K562 (cell line): Measurements from ENCODE around the gene CYB5B. TPM values are rescaled to one million over a fixed set of nuclear protein-coding genes. Genes with fewer than 3 reads are reported as not detected.

Source experiments
- ARID1B ChIP-seq: fragments of 450-650 bp; IDR thresholded peaks from 2 replicates; pipeline ENCODE4 v1.6.1; 2016; ENCODE audit warnings: antibody characterized with exemption, mild to moderate bottlenecking, inconsistent platforms
- CBFA2T2 ChIP-seq: fragments of 450-650 bp; conservative IDR thresholded peaks from 2 replicates; pipeline ENCODE4 v1.6.1; 2017; ENCODE audit warnings: mild to moderate bottlenecking
- CBFA2T3 ChIP-seq: fragments of 450-650 bp; IDR thresholded peaks from 2 replicates; pipeline ENCODE4 v1.6.1; 2017
- CTBP1 ChIP-seq: fragments of 450-650 bp; IDR thresholded peaks from 2 replicates; pipeline ENCODE4 v1.6.1; 2016; ENCODE audit warnings: borderline replicate concordance
- CXXC5 ChIP-seq: fragments of 250-450 bp; sonication (Bioruptor Pico); IDR thresholded peaks from 2 replicates; pipeline ENCODE4 v1.8.0; 2022; ENCODE audit warnings: inconsistent platforms, mild to moderate bottlenecking, moderate library complexity
- EP300 ChIP-seq: IDR thresholded peaks from 2 replicates; pipeline ENCODE4 v1.6.1; 2012; ENCODE audit warnings: low read length, improper control_type of control experiment
- ESRRA ChIP-seq: fragments of 450-650 bp; IDR thresholded peaks from 2 replicates; pipeline ENCODE4 v1.6.1; 2014; ENCODE audit warnings: low read depth, mild to moderate bottlenecking, moderate library complexity, borderline replicate concordance
- FOXA1 ChIP-seq: fragments of 450-650 bp; IDR thresholded peaks from 2 replicates; pipeline ENCODE4 v1.6.1; 2016; ENCODE audit warnings: mild to moderate bottlenecking, borderline replicate concordance
- ID3 ChIP-seq, 2 experiments: fragments of 250-450 bp in 1 of 2; fragments of 450-650 bp in 1 of 2; sonication (Bioruptor Pico) in 1 of 2; IDR thresholded peaks; 2 replicates each; pipeline versions ENCODE4 v1.6.1 to v1.8.0; 2016 to 2021; ENCODE audit warnings: mild to moderate bottlenecking in 2 of 2, moderate library complexity in 2 of 2, missing compliant biosample characterization in 1 of 2, missing genetic modification characterization in 1 of 2
- KDM1A ChIP-seq, 2 experiments: fragments of 450-650 bp; IDR thresholded peaks; 2 replicates each; pipeline ENCODE4 v1.6.1; 2016; ENCODE audit warnings: mild to moderate bottlenecking in 2 of 2
- MECOM ChIP-seq: fragments of 250-450 bp; sonication (Bioruptor Pico); IDR thresholded peaks from 2 replicates; pipeline ENCODE4 v1.8.0; 2022; ENCODE audit warnings: inconsistent platforms
- MEIS2 ChIP-seq: fragments of 450-650 bp; IDR thresholded peaks from 2 replicates; pipeline ENCODE4 v1.6.1; 2014; ENCODE audit warnings: mild to moderate bottlenecking; ENCODE audit not compliant: partially characterized antibody
- NR2C2 ChIP-seq, 2 experiments: fragments of 200-800 bp in 1 of 2; sonication (Bioruptor generic) in 1 of 2; sonication (generic) in 1 of 2; formaldehyde crosslinking in 1 of 2; IDR thresholded peaks; 2 replicates each; pipeline versions ENCODE4 v1.6.1 to v1.8.0; 2016 to 2022; ENCODE audit warnings: mild to moderate bottlenecking in 1 of 2, missing compliant biosample characterization in 1 of 2, missing genetic modification characterization in 1 of 2, missing genetic modification reagents in 1 of 2
- POLR2AphosphoS5 ChIP-seq: IDR thresholded peaks from 2 replicates; pipeline ENCODE4 v1.6.1; 2011; ENCODE audit warnings: mild to moderate bottlenecking, low read depth, low read length, moderate library complexity; ENCODE audit not compliant: control insufficient read depth, insufficient read depth
- RCOR1 ChIP-seq, 2 experiments: IDR thresholded peaks; 2 replicates each; pipeline ENCODE4 v1.6.1; 2012; ENCODE audit warnings: low read depth in 2 of 2, low read length in 2 of 2, borderline replicate concordance in 1 of 2, improper control_type of control experiment in 1 of 2
- SPI1 ChIP-seq: IDR thresholded peaks from 2 replicates; pipeline ENCODE4 v1.6.1; 2011; ENCODE audit warnings: low read depth, low read length, control low read depth, borderline replicate concordance
- TCF3 ChIP-seq: sonication (generic); formaldehyde crosslinking; IDR thresholded peaks from 2 replicates; pipeline ENCODE4 v1.4.0; 2020; ENCODE audit warnings: mild to moderate bottlenecking, missing genetic modification reagents
- TEAD4 ChIP-seq, 2 experiments: sonication (generic) in 1 of 2; formaldehyde crosslinking in 1 of 2; IDR thresholded peaks; 2 replicates each; pipeline versions ENCODE4 v1.6.1 to v1.8.0; 2012 to 2022; ENCODE audit warnings: borderline replicate concordance in 1 of 2, inconsistent platforms in 1 of 2, low read length in 1 of 2, mild to moderate bottlenecking in 1 of 2, missing genetic modification reagents in 1 of 2
- ZEB2 ChIP-seq: fragments of 450-650 bp; IDR thresholded peaks from 2 replicates; pipeline ENCODE4 v1.6.1; 2016
- ZFX ChIP-seq: sonication (generic); formaldehyde crosslinking; IDR thresholded peaks from 2 replicates; pipeline ENCODE4 v1.8.0; 2022; ENCODE audit warnings: mild to moderate bottlenecking, missing genetic modification reagents, moderate library complexity
- ZNF668 ChIP-seq: fragments of 250-450 bp; sonication (Bioruptor Pico); IDR thresholded peaks from 2 replicates; pipeline ENCODE4 v1.8.0; 2022; ENCODE audit warnings: mild to moderate bottlenecking, inconsistent platforms
- ZNF717 ChIP-seq: fragments of 250-450 bp; sonication (Bioruptor Pico); IDR thresholded peaks from 2 replicates; pipeline ENCODE4 v1.5.0; 2021
- ZNF740 ChIP-seq, 3 experiments: fragments of 200-800 bp in 1 of 3; sonication (Bioruptor generic) in 1 of 3; sonication (generic) in 1 of 3; formaldehyde crosslinking in 1 of 3; IDR thresholded peaks; 2 replicates each; pipeline versions ENCODE4 v1.6.1 to v1.8.0; 2016 to 2022; ENCODE audit warnings: mild to moderate bottlenecking in 2 of 3, missing compliant biosample characterization in 2 of 3, missing genetic modification characterization in 2 of 3, missing genetic modification reagents in 1 of 3
- polyA plus RNA-seq, 8 experiments: library from polyadenylated mRNA; depleted of rRNA in 4 of 8; stranded (reverse) in 5 of 8; unstranded in 3 of 8; fragments of >200 nt; fragmentation: Nextera tagmentation in 2 of 8; fragmentation: Illumina TruSeq in 1 of 8; extraction: Ambion mirVana in 2 of 8; extraction: Trizol in 1 of 8; gene quantifications; 2 replicates each; pipeline versions ENCODE4 v1.2.1 to v1.2.3, GENCODE V29; 2011 to 2014; ENCODE audit warnings: inconsistent platforms in 1 of 8, missing spikeins in 1 of 8
- total RNA-seq, 7 experiments: library from RNA; depleted of rRNA in 6 of 7; stranded (reverse); fragments of >200 nt in 6 of 7; fragmentation: Illumina TruSeq in 2 of 7; extraction: Trizol in 2 of 7; gene quantifications; 2 replicates each; pipeline versions ENCODE4 v1.2.1 to v1.2.3, GENCODE V29; 2011 to 2021; ENCODE audit warnings: low replicate concordance in 1 of 7
- TF ChIP-seq, protein P1 (sequence below), 2 experiments: fragments of 450-650 bp; IDR thresholded peaks; 2 replicates each; pipeline ENCODE4 v1.6.1; 2016
- TF ChIP-seq, protein P2 (sequence below): fragments of 250-450 bp; sonication (Bioruptor Pico); IDR thresholded peaks from 2 replicates; pipeline ENCODE4 v1.5.1; 2021; ENCODE audit warnings: mild to moderate bottlenecking

CYB5B gene
- total and polyA plus RNA-seq, 9 of the 15 experiments (the other 6 are each of a cell fraction or from before 2014, with no cell fraction given), result 29.9 to 274 (median 136) TPM

GRCh38 chr16:69404275-69404805, 20.1 kb upstream of the CYB5B start (continued):
- TF ChIP-seq TEAD4 (IDR thresholded peaks at IDR 0.05; ENCODE audit: low read length), result peak; percentile 70
- no peak for TF ChIP-seq TEAD4 (CRISPR knock-in tag; IDR thresholded peaks at IDR 0.05; ENCODE audit: borderline replicate concordance)
- TF ChIP-seq, protein P1, sequence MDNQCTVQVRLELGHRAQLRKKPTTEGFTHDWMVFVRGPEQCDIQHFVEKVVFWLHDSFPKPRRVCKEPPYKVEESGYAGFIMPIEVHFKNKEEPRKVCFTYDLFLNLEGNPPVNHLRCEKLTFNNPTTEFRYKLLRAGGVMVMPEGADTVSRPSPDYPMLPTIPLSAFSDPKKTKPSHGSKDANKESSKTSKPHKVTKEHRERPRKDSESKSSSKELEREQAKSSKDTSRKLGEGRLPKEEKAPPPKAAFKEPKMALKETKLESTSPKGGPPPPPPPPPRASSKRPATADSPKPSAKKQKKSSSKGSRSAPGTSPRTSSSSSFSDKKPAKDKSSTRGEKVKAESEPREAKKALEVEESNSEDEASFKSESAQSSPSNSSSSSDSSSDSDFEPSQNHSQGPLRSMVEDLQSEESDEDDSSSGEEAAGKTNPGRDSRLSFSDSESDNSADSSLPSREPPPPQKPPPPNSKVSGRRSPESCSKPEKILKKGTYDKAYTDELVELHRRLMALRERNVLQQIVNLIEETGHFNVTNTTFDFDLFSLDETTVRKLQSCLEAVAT (IDR thresholded peaks at IDR 0.05), result no peak
- TF ChIP-seq CBFA2T3, result peak; percentile 92
- no peak for TF ChIP-seq ZNF717
- no peak for TF ChIP-seq ID3 (CRISPR knock-in tag; IDR thresholded peaks at IDR 0.05)
- TF ChIP-seq ID3 (tag; IDR thresholded peaks at IDR 0.05), result peak; percentile 94
- peak; percentile 45; the same call in 1 of the 2 replicates for TF ChIP-seq POLR2AphosphoS5
- TF ChIP-seq MECOM, result peak; percentile 82; the same call in 1 of the 2 replicates
- TF ChIP-seq MEIS2, result peak; percentile 21
- TF ChIP-seq ZEB2, result peak; percentile 95
- TF ChIP-seq ARID1B, result peak; percentile 78
- peak; percentile 38 to 65; a peak in 3 of 4 replicates for TF ChIP-seq KDM1A (IDR thresholded peaks at IDR 0.05)
- TF ChIP-seq CTBP1, result peak; percentile 98
- TF ChIP-seq EP300, result peak; percentile 74
- TF ChIP-seq ZNF668, result no peak
- peak; percentile 86 for TF ChIP-seq CBFA2T2
- no peak for TF ChIP-seq FOXA1
- peak in 1 of 2 experiments; percentile 87; a peak in 3 of 4 replicates for TF ChIP-seq RCOR1 (IDR thresholded peaks at IDR 0.05; ENCODE audit: borderline replicate concordance in 1 of 2, low read depth in 2 of 2, low read length in 2 of 2)
- TF ChIP-seq CXXC5 (CRISPR knock-in tag), result peak; percentile 41; the same call in 1 of the 2 replicates
- TF ChIP-seq NR2C2 (CRISPR knock-in tag; IDR thresholded peaks at IDR 0.05), result no peak
- peak; percentile 69 for TF ChIP-seq NR2C2 (tag; IDR thresholded peaks at IDR 0.05)
- peak; percentile 57; the same call in 1 of the 2 replicates for TF ChIP-seq ESRRA
- no peak for TF ChIP-seq ZNF740 (CRISPR knock-in tag; IDR thresholded peaks at IDR 0.05)
- TF ChIP-seq ZNF740 (tag; IDR thresholded peaks at IDR 0.05), result no peak
- no peak for TF ChIP-seq ZFX (CRISPR knock-in tag)
- peak; percentile 10; the same call in 1 of the 2 replicates for TF ChIP-seq SPI1
- peak; percentile 70 for TF ChIP-seq TCF3 (CRISPR knock-in tag)
- TF ChIP-seq, protein P2, sequence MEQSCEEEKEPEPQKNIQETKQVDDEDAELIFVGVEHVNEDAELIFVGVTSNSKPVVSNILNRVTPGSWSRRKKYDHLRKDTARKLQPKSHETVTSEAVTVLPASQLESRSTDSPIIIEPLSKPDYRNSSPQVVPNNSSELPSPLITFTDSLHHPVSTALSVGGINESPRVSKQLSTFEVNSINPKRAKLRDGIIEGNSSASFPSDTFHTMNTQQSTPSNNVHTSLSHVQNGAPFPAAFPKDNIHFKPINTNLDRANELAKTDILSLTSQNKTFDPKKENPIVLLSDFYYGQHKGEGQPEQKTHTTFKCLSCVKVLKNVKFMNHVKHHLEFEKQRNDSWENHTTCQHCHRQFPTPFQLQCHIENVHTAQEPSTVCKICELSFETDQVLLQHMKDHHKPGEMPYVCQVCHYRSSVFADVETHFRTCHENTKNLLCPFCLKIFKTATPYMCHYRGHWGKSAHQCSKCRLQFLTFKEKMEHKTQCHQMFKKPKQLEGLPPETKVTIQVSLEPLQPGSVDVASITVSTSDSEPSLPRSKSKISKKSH, result no peak
